GM12891 (cell line): ENCODE measurements around the gene ITGA8.
A peak's percentile ranks its signal among the peaks of the same experiment; 100 is the strongest.
"Not testable (repeated sequence)": the region's sequence is repeated elsewhere in the genome, so short reads cannot be mapped to it uniquely, and the experiment has no call there.

ENCODE experiments used
- DNase-seq: peaks from one replicate; pipeline ENCODE4 v3.0.0; 2011; ENCODE audit warnings: low spot score; ENCODE audit not compliant: insufficient read length
- FAIRE-seq: peaks from 2 replicates; lab custom pipeline; 2011; peaks lifted over from hg19 to GRCh38; lab: Jason Lieb, UNC
- PAX5 ChIP-seq: IDR thresholded peaks from 2 replicates; pipeline ENCODE4 v1.6.1; 2011; ENCODE audit warnings: low read length, moderate library complexity, mild to moderate bottlenecking; ENCODE audit not compliant: insufficient read depth, severe bottlenecking
- POLR2A ChIP-seq: IDR thresholded peaks from 2 replicates; pipeline ENCODE4 v1.6.1; 2011; ENCODE audit warnings: low read depth, low read length, control low read depth
- POLR2AphosphoS5 ChIP-seq: IDR thresholded peaks from 2 replicates; pipeline ENCODE4 v1.6.1; 2011; ENCODE audit warnings: low read depth, low read length, control low read depth
- POU2F2 ChIP-seq: IDR thresholded peaks from 2 replicates; pipeline ENCODE4 v1.6.1; 2011; ENCODE audit warnings: low read depth, mild to moderate bottlenecking, control low read depth, low read length, moderate library complexity
- SPI1 ChIP-seq: IDR thresholded peaks from 2 replicates; pipeline ENCODE4 v1.6.1; 2011; ENCODE audit warnings: low read depth, low read length, control low read depth
- TAF1 ChIP-seq: IDR thresholded peaks from 2 replicates; pipeline ENCODE4 v1.6.1; 2011; ENCODE audit warnings: low read depth, low read length, control low read depth

ITGA8 gene

DNA sequence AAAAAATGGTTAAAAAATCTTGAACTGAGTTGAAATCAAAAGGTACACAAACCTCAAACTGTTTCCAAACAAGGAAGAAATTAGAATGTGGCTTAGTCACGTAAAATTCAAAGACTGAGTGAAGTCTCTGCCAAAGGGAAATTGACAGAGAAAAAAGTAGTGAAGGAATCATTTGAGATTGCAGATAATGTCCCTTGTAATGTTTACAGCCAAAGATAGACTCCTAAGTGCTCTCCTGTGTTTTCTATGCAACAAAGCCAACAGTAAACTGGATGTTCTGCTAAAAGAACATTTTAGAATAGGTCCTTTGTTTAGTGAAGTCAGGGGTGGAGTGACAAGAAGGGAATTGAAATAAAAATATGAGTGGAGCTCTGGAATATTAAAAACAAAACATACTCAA lies 117.9 kb downstream of the ITGA8 start:
- TF ChIP-seq SPI1 = no peak
- no peak for TF ChIP-seq PAX5
- no peak for TF ChIP-seq POLR2A
- TF ChIP-seq TAF1 = no peak
- TF ChIP-seq POLR2AphosphoS5 = no peak
- FAIRE-seq (no peak), DNase-seq (no peak)

DNA sequence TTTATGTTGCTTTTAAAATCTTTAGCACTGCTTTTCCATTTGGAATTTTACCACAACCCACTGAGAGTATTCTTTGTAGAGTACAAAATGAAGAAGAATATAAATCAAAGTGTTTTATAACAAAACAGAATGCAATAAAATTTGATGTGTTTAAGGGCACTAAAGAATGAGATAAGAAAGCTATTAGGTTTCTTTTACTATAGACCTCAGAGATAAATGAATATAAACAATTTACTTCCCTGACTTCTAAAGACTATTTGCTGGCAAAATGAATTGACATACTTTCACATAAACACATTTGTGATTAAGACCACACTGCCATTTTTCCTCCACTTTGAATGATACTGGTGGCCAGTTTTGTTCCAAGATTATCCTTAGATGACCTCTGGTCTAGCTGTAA lies 124.5 kb downstream of the ITGA8 start:
- FAIRE-seq (no peak), DNase-seq (no peak)
- TF ChIP-seq TAF1 (no peak), POLR2AphosphoS5 (no peak), POLR2A (no peak), SPI1 (no peak), PAX5 (no peak), POU2F2 (no peak)

DNA sequence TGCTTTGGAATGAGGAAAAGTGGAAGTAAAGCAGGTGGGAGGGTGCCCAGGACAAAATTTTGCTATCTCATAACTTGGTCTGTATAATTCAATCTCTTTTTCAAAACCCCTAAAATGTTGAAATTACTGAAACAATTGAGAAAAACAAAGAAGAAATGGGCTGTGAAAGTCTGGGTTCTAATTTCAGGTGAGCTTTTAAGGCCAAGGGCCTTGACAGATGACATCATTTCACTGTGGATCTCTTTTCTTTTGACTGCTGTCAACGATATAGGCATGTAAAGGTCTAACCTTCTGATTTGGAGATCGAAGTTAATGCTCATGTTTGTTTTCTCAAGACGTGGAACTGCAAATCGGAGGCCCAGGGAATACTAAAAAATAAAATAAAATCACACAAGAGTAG lies 127.8 kb downstream of the ITGA8 start:
- TF ChIP-seq PAX5 (no peak), POLR2AphosphoS5 (no peak), POU2F2 (no peak), POLR2A (no peak), SPI1 (no peak), TAF1 (no peak)
- DNase-seq = no peak
- no peak for FAIRE-seq

DNA sequence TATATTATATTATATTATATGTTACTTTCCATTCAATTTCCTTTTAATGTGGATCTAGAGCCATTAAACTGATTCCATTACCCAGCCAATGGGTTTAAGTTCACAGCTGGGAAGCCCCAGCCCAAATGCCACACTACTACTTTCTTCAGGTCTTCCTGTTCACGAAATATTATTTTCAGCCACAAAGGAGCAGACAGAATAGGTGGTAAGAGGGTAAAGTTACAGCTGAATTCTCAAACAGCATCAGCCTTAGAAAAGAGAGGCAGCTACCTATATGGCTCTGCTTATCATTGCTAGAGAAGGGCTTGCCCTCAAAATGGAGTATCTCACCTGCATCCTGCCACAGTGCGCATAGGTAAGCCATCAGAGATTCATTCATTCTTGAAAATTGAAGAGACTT lies 128.3 kb downstream of the ITGA8 start:
- TF ChIP-seq POLR2A (no peak), PAX5 (no peak), SPI1 (no peak), POLR2AphosphoS5 (no peak), TAF1 (no peak), POU2F2 (no peak)
- FAIRE-seq (no peak), DNase-seq (no peak)

DNA sequence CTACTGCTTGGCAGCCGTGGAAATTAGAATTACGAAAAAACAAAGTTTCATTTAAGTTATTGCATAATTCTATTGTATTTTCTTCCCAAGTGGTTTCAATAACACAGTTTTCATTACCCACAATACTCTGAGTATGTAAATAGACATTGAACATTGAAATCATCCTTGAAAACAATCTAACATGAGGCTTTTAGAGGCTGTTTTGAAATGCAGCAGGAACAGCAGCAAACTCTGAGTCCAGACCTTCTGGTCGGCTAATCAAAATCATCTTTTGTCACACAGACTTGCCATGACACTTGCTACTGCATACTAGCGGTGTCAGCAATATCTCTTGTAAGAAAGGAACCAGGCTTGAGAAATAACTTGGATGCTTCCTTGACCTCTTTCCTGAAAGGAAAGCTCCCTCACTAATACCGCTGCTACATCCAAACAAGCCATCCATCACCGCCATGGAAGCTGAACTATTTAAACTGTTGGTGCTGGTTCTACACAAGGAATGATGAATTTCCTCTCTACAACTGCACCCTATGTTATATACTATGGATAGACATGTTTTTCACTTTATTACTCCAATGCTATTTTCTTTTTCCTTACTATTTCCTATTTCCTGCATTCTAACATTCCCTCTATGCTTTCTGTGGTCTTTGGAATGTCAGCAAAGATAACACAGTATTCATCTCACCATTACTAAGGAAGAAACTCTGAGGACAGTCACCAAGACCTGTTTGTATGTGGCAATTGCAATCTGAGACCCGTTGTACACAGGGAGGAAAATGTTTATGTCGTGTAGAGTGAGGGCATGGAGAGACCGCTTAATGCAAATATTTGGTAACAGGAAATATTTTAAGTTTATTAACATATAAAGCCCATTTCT lies 130.8 kb downstream of the ITGA8 start:
- DNase-seq = no peak
- TF ChIP-seq POLR2A (no peak), TAF1 (no peak), POU2F2 (no peak), PAX5 (no peak), POLR2AphosphoS5 (no peak), SPI1 (no peak)
- no peak for FAIRE-seq

DNA sequence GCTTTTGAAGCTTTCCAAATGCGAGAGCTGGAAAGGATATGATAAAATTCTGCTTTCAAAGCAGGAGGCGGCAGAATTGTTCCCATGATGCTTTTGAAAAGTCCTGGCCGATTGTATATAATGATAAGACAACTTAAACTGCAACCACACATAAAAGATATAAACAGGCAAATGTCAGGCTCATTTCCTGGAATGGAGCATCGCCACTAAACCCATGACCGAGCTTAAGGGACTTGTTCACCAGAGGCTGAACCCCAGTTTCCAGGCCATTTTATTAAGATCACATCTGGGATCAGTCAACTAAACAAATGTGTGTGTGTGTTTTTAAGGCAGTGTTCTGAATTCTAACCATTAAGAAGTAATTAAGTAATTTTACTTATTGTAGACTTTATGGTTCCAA lies 131.6 kb downstream of the ITGA8 start:
- DNase-seq (no peak), FAIRE-seq (no peak)
- TF ChIP-seq TAF1 (no peak), SPI1 (no peak), PAX5 (no peak), POLR2A (no peak), POLR2AphosphoS5 (no peak), POU2F2 (no peak)

DNA sequence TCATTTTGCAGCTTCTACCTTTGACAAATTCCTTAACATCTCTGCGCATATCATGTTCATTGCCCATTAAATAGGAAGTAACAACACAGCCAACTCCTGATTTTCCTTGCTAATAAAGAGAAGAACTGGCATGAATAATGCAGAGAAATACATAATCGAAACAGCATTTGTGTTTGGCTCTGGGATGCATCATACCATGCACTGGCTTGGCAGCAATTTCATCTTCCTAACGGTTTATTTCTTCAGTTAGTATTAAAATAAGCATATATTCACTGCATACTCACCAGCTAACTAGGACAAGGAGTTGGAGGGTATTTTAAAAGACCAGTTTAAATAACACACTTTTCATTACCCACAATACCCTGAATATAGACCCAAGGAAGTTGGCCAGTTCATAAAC lies 132.5 kb downstream of the ITGA8 start:
- FAIRE-seq = no peak
- no peak for TF ChIP-seq TAF1
- no peak for TF ChIP-seq PAX5
- TF ChIP-seq POLR2A = no peak
- no peak for TF ChIP-seq POU2F2
- TF ChIP-seq SPI1 = no peak
- TF ChIP-seq POLR2AphosphoS5 = no peak
- DNase-seq = no peak

DNA sequence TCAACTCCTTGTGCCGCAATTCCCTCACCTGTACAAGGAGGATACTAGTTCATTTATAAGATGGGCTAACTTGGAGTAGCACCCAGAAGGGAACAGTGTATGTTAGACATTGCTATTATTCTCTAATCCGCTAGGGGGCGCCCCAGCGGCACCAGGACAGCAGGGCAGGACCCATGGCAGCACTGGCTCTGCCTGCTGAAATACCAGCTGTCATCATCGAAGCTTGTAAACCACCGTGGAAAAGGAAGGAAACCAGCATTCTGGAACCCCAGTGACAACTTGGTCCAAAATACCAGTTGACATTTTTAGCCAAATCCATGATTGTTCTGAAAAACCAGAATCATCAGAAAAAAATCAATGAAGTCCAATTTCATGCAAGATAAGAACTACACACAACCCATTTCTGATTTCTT lies 134.4 kb downstream of the ITGA8 start:
- FAIRE-seq = peak; percentile 72
- TF ChIP-seq POU2F2 (no peak), TAF1 (no peak), POLR2A (no peak), POLR2AphosphoS5 (no peak), SPI1 (no peak), PAX5 (no peak)
- DNase-seq = peak; percentile 27

DNA sequence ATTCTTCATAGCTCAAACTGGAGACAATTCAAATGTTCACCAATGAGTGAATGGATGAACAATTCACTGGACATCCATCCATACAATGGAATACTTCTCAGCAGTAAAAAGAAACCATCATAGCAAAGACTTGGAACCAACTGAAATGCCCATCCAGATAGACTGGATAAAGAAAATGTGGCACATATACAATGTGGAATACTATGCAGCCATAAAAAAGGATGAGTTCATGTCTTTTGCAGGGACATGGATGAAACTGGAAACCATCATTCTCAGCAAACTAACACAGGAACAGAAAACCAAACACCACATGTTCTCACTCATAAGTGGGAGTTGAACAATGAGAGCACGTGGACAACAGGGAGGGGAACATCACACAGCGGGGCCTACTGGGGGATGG lies 136.8 kb downstream of the ITGA8 start:
- not testable (repeated sequence) for FAIRE-seq, DNase-seq

DNA sequence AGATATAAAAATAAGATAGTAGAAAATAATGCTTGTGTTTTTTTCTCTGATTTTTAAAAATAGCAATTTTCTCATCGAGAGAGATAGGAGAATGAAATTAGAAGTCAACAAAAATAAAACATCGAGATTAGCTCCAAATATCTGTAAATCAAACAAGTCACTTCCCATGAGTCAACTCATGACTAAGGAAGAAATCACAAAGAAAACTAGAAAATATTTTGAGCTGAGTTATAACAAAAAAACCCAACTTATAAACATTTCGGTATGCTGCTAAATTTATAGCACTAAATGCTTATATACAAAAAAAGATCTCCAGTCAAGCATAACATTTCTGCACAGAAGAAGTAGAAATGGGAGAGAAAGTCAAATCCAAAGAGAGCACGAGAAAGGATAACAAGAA lies 140.1 kb downstream of the ITGA8 start:
- FAIRE-seq (no peak), DNase-seq (no peak)
- no peak for TF ChIP-seq SPI1
